Heart left ventricle (tissue), 13 donors: ENCODE measurements around the gene NUDT5.

ENCODE experiments used
- POLR2A ChIP-seq, 2 donors: fragments of 450-650 bp; IDR thresholded peaks; one replicate each; pipeline ENCODE4 v1.6.1; 2017; ENCODE audit warnings: antibody characterized with exemption in 2 of 2, mild to moderate bottlenecking in 2 of 2, moderate library complexity in 2 of 2
- TF ChIP-seq, protein P1 (sequence below), 12 donors: fragments of 200-600 bp; sonication (generic) in 4 of 12; IDR thresholded peaks; one replicate each; pipeline versions ENCODE4 v1.5.0 to v1.8.0; 2018 to 2022; ENCODE audit warnings: antibody characterized with exemption in 12 of 12, mild to moderate bottlenecking in 5 of 12
- donor health status: ischemic (EF 13 %, LVEDD 7.1; RV severe dilation, severe dysfunction).
- donor health status: DM: no; HTN: yes; CAD: no.
- donor health status: DM: no; HTN: no; CAD: no.
- donor health status: ischemic (EF 25% LVEDD 6.9; RV normal size, moderate dysfunction).
- donor health status: ischemic (EF 25% LVEDD 5.7; RV mildly dilated, moderate dysfunction).
- donor health status: ischemic (EF 35%, LVEDD 5.7; RV mildly dilated, moderate dysfunction).
- donor health status: nonischemic (EF 11% LVEDD 7.7; RV severe dilation, severe dysfunction).
- donor health status: DM: yes; HTN: yes; CAD: no.
- donor health status: PGD.
- donor health status: ischemic (EF 29% LVEDD 5.4; RV normal size, mild dysfunction).
- donor health status: nonischemic (EF 23%, LVEDD 6.1; RV moderate dilation, normal function).

DNA sequence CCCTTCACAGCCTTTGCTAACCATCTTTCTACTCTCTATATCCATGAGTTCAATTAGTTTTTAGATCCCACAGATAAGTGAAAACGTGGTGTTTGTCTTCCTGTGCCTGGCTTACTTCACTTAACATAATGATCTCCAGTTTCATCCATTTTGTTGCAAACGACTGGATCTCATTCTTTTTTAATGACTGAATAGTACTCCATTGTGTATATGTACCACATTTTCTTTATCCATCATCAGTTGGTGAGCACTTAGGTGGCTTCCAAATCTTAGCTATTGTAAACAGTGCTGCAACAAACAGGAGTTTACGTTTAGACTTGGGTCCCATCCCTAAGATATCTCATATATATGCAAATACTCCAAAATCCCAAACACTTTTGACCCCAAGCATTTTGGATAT lies 9.4 kb upstream of the NUDT5 start:
- TF ChIP-seq, protein P1, sequence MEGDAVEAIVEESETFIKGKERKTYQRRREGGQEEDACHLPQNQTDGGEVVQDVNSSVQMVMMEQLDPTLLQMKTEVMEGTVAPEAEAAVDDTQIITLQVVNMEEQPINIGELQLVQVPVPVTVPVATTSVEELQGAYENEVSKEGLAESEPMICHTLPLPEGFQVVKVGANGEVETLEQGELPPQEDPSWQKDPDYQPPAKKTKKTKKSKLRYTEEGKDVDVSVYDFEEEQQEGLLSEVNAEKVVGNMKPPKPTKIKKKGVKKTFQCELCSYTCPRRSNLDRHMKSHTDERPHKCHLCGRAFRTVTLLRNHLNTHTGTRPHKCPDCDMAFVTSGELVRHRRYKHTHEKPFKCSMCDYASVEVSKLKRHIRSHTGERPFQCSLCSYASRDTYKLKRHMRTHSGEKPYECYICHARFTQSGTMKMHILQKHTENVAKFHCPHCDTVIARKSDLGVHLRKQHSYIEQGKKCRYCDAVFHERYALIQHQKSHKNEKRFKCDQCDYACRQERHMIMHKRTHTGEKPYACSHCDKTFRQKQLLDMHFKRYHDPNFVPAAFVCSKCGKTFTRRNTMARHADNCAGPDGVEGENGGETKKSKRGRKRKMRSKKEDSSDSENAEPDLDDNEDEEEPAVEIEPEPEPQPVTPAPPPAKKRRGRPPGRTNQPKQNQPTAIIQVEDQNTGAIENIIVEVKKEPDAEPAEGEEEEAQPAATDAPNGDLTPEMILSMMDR (IDR thresholded peaks at IDR 0.05), result no peak
- no peak for TF ChIP-seq POLR2A (IDR thresholded peaks at IDR 0.05)
